ENCODE measurements around the gene CHMP1B. TPM values are rescaled to one million over a fixed set of nuclear protein-coding genes. Genes with fewer than 3 reads are reported as not detected.
A peak's percentile ranks its signal among the peaks of the same experiment; 100 is the strongest.

Gene CHMP1B, protein sequence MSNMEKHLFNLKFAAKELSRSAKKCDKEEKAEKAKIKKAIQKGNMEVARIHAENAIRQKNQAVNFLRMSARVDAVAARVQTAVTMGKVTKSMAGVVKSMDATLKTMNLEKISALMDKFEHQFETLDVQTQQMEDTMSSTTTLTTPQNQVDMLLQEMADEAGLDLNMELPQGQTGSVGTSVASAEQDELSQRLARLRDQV
- 71.8 and 89.3 TPM in 2 replicates for total RNA-seq

DNA sequence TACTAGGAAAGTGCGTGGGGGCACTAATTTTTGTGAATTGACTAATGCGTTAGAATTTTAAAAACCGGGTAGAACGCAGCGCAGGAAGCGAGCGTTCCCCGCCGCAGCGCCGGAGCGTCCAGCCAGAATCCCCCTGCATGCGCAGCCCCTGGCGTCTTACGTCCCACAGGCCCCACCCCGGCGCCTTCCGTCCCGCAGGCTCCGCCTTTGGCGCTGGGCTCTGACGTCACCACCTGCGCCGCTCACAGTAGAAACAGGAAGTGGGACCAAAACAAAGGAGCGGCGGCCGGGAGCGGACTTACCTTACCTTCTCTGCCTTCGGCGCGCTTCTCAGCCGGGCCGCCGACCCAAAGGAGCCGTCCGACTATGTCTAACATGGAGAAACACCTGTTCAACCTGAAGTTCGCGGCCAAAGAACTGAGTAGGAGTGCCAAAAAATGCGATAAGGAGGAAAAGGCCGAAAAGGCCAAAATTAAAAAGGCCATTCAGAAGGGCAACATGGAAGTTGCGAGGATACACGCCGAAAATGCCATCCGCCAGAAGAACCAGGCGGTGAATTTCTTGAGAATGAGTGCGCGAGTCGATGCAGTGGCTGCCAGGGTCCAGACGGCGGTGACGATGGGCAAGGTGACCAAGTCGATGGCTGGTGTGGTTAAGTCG, at the start of gene CHMP1B:
Gene CHMP1B, plus strand, starts transcription at position 268 of the 660 bp plus-strand sequence. Its CDS starts 99 bp downstream, at position 367.
- DNase-seq = peak; percentile 98

DNA sequence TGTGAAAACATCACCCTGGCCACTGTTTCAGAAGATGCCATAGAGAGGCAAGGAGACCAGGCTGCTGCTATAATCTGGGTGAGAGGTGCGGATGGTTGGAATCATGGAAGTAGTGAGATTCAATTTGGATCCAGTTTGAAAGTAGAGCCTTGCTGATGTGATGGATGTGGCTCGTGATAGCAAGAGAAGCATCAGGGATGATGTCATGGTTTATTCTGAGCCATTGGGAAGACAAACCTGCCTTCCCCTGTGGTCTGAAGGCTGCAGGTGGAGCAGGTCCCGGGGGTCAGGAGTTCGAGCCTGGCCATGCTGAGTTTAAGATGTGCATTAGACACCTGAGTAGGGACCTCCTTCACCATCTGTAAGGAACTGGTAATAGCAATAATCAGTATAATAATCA, 49.6 kb upstream of the CHMP1B start:
- no peak for DNase-seq

DNA sequence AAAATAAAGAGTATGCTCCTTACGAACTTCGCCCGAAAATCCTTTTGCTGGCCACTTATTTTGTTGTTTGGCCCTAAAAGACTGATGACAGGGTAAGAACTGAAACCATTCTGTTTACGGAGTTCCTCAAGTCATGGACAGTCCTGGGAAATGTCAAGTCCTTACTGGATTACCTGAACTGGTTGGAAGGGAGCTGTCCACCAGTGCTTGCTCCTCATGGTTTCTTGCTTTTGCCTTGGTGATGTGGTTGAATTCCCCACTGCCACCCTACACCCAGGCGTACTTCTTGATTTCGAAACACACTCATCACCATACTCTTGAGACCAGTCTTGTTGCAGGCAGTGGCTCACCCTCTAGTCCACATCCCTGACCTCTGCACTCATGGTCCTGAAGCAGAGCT, 49.1 kb upstream of the CHMP1B start:
- DNase-seq = no peak

DNA sequence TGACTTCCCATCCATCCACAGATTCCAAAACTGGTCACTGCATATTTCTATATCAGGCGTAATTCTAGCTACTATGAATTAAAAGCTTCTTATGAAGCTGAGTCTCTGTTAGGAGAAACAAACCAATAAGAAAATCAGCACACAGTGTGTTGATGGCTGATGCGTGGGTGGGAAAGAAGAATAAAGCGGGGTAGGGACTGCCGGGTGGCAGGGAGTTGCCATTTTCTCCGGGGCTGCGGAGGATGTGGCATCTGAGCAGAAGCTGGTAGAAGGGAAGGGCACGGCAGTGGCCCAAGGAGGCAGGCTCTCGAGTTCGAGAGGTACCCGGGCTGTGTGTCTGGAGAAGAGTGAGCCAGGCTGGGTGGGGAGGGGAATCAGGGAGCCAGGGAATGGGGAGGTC, 48.6 kb upstream of the CHMP1B start:
- DNase-seq = no peak

DNA sequence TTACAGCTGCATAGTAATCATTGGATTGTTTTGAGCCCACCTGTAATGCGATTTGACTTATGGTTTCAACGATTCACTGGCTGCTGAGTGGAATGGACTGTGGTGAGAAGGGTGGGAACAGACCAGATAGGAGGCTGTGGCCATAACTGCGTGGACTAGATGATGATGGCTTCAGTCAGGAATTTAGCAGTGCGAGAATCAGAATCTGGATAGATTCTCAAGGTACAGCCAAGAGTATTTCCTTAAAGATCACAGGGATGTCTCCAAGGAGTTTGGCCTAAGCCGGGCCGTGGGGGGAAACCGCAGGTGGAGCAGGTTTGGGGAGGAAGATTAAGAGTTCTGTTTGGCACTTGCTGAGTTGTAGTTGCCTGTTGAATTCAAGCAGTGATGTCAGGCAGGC, 44.0 kb upstream of the CHMP1B start:
- DNase-seq = no peak

DNA sequence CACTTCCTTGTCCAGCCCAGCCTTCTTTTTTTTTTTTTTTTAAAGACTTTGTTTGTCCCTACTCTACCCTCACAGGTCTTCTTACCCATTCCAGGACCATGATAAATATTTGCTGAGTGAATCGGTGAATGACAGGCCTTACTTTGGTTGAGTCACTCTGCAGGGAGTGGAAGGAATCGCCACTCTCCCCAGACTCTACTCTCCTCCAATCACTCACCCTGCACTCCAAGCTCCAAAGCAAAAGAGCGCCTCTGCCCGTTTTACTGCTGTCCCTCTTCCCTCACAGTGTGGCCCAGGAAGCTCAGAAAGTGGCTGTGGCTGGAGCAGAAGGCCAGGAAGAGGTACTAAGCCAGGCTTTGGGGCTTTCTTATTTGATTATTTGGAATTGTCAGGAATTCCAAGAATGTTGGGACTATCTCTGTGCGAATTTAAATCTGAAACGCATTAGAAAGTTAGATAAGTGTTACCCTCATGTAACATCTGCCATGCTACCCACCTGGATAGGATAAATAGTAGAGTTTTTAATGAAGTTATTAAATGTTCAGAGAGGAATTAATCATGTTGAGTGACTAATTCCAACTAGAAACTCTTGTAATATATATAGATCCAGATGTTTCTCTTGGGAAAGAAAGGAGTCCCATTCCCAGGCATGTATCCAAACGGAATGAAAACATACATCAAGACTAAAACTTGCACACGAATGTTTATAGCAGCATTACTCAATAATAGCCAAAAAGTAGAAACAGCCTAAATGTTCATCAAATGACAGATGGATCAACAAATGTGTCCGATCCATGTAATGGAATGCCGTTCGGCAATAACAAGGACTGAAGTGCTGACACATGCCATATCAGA, 43.0 kb upstream of the CHMP1B start:
- DNase-seq = no peak

DNA sequence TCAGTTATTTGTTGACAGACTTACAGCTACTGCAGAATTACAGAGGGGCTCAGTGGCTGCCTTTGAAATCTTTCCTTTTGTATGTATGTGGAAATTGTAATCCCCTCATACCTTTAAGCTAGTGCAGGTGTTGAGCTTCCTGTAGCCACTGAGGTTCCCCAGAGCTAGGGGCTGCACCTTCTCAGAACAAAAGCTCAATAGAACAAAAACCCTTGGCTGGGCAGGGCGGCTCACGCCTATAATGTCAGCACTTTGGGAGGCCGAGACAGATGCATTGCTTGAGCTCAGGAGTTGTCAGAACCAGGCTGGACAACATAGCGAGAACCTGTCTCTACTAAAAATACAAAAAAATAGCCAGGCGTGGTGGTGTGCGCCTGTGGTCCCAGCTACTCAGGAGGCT, 41.3 kb upstream of the CHMP1B start:
- no peak for DNase-seq

DNA sequence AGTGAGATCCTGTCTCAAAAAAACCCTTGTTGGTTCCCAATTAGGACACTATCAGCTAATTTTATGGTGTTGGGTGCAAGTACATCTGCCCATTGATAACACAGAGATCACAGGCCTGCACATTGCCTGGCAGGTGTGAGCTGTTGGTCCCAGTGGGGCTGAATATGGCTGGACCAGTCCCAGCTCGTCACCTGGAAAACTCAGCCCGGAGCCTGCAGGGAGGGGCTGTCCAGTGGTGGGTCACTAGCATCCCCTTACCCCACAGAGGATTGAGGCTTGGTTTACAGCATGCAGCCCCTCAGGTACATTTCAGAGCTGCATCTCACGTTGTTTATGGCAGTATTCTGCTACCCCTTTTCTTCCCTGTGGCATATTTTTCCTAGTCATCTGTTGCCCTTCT, 40.8 kb upstream of the CHMP1B start:
- no peak for DNase-seq

DNA sequence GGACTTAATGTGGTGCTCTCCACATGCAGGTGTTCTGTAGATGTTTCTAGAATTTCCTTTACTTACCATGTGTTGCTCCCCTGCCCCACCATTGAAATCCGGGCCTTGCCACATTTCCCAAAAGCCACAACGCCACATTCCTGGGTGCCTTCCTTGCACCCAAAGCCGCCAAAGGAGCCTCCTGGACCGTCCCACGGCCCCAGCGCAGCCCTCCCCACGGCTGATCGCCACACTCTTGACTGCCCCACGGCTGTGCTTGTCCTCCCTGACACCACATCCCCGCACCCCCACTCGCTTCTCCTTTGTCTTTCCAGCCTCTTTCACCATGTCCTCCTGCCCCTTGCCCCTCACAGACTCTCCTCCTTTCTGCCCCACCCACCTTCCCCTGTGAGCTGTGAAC, 40.2 kb upstream of the CHMP1B start:
- DNase-seq = no peak

DNA sequence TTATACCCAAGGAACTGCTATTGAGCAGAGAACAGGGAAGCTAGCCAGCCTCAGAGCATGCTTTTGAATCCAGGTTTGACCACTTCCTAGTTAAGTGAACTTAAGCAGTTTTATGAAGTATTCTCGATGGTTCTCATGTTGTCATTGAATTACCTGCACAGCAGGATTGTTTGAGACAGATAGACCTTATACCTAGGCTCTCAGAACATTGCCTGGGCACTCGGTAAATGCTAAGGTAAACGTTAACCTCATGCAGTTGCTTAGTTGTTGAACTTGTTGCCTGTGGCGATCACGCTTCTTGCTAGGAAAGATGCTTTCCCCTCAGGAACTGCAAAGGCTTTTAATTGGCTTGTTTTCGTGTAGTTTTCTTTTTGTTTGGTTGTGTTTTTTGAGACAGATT, 34.0 kb upstream of the CHMP1B start:
- DNase-seq = no peak

DNA sequence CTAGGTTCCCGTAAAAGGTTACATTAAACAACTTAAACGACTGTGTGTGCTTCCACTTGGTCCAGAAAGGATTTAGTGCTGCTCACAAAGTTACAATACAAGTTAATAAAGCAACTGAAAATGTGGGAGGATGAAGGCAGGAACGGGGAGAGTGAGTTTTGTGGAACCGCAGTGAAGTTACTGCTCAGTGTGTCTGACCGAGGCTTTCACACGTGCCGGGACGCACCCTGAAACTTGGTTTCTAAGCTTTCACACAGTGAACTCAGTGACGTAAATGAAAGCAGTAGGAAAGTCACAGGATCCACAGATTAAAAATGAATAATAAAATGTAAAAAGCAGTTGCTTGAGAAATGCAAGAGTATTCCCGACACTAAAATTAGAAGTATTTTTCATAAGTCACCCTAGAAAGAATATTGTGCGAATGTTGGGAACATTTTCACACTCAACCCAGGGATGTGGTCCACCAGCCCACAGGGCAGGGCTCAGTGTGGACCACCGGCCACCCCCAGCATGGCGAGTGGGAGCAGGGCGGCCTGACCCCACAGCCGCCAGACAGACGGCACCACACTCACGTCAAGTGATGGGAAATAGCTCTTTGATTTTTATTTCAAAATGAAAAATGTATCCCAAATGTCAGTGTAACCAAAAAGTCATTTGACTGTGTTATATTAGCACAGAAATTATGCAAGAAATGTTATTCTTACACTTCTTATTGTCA, 32.6 kb upstream of the CHMP1B start:
- no peak for DNase-seq

DNA sequence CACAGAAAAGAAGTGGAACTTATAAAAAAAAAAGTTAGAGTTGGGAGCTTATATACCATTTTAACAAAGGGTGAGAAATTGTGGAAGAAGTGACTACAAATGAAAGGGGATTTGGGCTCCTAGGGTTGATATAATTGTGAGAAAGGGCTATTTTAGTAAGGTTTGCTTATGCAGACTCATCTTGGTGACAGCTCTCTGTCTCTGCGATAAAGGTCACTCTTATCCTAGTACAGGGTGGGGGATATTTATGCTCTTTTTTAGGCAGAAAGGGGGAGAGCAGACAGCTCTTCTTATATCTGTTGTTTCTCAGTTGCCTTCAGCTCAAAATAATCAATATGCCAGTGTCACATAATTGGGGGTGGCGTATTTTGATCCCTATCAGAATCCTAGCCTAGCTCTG, 31.3 kb upstream of the CHMP1B start:
- DNase-seq = no peak

DNA sequence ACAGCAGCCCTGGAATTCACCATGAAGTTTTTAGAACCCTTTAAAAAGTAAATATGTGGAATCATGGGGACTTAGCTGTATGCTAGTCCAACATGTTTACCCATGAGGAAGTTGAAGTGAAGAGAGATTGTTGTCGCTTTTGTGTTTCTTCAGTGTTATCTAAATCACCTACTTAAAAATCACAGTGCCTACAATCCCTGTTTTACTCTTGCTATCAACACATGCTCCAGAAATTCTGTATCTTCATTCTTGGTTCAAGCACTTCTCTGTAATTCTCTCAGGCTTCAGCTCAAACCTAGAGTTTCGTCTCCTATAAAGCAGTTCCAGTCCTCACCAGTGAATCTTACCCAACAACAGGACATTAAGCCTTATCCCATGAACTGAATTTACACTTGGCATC, 30.5 kb upstream of the CHMP1B start:
- no peak for DNase-seq

DNA sequence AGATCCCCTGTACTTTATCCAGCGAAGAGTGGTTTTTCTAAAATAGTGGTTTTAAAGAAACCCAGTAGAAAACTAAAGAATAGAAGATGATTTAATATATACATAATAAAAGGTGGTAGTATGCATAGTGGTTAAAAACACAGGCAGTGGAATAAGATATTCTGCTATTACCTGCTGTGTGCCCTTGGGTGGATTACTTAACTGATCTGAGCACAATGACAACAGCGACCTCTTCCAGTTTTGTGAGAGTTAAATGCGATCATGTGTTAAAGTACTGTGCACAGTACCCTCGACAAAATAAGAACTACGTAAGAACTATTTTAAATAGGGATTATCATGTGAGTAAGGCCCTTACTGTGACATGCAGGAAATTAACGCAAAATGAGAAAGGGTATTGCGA, 30.0 kb upstream of the CHMP1B start:
- no peak for DNase-seq

DNA sequence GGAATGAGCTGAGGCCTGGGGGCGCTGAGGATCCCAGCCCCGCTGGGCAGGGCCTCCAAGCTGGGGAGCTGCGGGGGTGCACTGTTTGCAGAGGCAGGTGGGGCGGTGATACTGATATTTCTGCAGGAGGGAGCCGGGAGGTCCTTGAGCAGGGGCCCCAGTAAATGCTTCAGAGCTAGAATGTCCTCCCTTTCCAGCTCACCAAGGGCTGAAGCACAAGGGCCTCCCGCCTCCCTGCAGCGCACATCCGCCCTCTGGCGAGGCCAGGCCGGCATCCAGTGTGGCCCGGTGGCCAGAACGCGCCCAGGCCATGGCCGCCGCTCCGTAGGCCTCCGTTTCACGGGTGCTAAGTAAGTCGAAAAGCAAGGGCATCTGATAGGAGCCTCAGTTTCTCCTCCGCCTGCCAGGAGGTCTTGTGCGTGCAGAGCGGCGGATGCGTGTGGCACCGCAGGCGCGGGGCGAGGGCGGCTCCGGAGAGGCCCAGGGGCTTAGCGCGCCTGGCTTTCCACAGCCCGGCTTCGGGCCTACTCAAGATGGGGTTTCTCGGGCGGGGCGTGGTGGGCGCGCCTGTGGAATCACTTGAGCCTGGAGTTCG, 29.5 kb upstream of the CHMP1B start:
- no peak for DNase-seq

DNA sequence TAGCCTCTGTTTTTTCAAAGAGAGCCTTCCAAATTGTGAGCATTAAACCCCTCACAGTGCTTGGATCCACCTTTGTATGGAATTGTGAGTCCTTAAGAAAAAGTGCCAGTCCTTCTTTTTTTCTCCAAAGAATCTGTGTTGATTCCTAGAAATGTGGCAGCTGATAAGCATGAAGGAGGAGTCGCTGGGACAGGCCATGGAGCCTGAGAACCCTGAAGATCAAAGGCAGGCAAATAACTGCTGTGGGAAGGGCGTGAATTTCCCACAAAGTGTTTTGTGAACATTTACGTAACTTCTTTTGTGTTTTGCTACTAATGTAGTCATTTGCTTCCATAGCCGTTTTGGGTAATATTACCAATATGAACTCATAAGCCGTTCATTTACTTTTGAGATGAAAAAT, 27.7 kb upstream of the CHMP1B start:
- DNase-seq = no peak

DNA sequence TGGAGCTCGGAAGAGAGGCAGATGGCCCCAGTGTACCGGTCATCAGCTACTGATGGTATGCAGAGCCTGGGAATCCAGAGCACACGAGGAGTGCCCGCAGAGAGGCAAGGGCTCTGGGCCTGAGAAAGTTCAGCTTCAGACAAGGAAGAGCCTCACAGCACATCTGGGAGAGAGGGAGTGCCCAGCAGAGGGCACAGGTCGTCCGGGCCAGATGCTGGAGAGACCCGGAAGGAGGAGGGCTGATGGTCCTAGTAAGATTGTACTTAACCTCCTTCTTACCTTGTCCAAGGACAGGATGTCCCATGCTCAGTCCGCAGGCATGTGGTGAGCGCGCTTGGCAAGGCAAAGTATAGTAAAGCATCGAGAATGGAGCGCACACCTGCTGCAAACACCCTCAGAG, 24.4 kb upstream of the CHMP1B start:
- DNase-seq = no peak

DNA sequence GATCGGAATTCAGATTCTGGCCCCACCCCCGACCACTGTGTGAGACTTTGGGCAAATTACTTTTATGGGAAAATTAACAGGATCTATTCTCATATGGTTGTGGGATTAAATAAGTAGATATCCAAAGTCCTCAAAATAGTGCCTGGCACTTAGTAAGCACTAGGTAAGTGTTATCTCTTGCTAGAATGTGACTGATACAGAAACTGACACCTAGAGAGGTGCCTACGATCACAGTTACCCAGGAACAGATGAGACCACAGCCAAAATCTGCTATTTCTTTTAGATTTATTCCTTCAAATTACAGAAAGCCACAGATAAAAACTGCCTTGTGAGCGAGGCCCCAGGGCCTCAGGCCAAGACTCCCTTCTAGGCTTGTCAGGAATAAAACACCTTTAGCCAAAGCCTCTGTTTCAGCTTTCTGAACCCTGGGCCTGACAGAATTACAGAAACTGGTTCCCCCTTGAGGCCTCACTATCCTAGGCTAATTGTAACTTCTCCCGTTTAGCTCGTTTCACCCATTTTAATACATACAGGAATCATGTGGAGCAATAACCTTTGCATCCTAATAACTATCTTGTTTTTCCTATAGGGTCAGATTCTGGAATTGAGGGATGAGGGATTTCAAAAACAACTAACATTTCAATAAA, 22.3 kb upstream of the CHMP1B start:
- no peak for DNase-seq

DNA sequence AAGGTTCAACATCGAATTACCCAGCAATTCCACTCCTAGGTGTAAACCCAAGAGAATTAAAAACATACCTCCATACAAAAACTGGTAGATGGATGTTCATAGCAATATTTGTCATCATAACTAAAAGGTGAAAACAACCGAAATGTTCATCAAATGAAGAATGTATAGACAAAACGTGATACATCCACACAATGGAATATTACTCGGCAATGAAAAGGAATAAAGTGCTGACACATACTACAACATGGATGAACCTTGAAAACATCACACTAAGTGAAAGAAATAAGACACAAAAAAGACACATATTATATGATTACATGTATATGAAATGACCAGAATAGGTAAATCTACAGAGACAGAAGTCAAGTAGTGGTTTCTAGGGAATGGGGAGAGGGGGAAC, 20.6 kb upstream of the CHMP1B start:
- DNase-seq = no peak

DNA sequence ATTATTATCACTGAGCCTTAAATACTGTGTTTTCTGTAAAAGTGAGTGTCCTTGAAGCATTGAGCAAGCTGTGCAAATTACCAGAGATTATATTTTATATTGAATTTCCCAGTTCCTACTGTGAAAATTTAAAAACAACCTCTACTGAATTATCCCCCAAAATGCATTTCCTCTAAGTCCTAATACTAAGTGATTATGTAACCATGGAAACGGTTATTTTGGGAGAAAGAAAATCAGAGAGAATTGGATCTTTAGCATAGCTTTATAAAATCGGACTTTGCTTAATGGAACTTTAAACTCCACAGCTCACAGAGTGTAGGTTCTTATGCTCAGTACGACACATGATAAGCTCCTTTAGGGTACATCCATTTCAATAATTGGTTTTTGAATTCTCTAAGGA, 19.3 kb upstream of the CHMP1B start:
- no peak for DNase-seq

DNA sequence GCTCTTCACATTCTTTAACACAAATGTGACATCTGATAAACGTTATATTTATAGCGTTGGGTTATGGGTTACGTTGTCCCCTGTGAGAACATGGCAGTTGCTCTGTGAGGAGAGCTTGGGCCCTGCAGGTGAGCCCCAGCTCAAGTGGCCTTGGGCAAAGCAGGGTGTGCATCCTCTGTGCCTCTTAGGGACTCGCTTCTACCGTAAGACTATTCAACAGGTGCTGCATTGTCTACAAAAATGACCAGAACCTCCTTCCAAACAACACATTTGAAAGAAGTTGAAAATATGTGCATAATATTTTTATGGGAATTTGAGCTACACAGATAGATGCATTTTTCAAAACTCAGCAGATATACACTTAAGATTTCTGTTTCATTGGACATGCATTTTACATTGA, 16.4 kb upstream of the CHMP1B start:
- no peak for DNase-seq

DNA sequence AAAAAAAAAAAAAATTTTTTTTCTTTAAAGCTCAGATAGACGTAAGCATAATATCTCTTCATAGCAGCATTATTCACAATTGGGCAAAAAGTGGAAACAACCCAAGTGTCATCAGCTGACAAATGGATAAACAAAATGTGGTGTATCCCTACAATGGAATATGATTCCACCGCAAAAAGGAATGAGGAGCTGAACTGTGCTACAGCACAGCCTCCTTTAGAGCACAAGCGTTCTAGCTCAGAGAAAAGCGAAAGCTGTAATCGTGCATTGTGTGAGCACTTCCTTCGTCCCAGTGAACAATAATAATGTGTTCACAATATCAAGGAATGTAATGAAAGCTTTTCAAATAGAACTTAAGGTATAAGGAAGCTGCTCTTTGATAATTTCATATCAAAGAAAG, 11.7 kb upstream of the CHMP1B start:
- DNase-seq = no peak

Measured in dermis blood vessel endothelial cell (primary cell).